22Rv1 (cell line): ENCODE results near the gene TMEM72.
A peak's percentile ranks its signal among the peaks of the same experiment; 100 is the strongest.

Experiments used
- H3K27ac ChIP-seq: fragments of 450-650 bp; 2 replicates; pipeline ENCODE4 v1.5.1; 2017
- CTCF ChIP-seq: fragments of 450-650 bp; IDR thresholded peaks from 2 replicates; pipeline ENCODE4 v1.5.1; 2017; ENCODE audit warnings: mild to moderate bottlenecking
- ZFX ChIP-seq: fragments of 450-650 bp; IDR thresholded peaks from 2 replicates; pipeline ENCODE4 v1.6.1; 2017; ENCODE audit warnings: antibody characterized with exemption, borderline replicate concordance

Gene TMEM72

GRCh38 chr10:44965651-44966097 lies 54.5 kb downstream of the TMEM72 start:
- no peak for TF ChIP-seq ZFX
- H3K27ac ChIP-seq, result no peak overlapping the region

- H3K27ac ChIP-seq, result no peak overlapping the region
- TF ChIP-seq CTCF (no peak), ZFX (no peak)
Measured at GRCh38 chr10:44966129-44966815, 55.1 kb downstream of the TMEM72 start.

- no peak for TF ChIP-seq ZFX
- TF ChIP-seq CTCF, result peak; percentile 20
- H3K27ac ChIP-seq, result no peak overlapping the region
Measured at GRCh38 chr10:44966816-44967509, 55.8 kb downstream of the TMEM72 start.

- TF ChIP-seq CTCF (no peak), ZFX (no peak)
- no peak overlapping the region for H3K27ac ChIP-seq
Measured at GRCh38 chr10:44967616-44968015, 56.5 kb downstream of the TMEM72 start.

- no peak overlapping the region for H3K27ac ChIP-seq
Measured at GRCh38 chr10:44968091-44968490, 57.0 kb downstream of the TMEM72 start.

GRCh38 chr10:44968500-44969400 lies 57.6 kb downstream of the TMEM72 start:
- H3K27ac ChIP-seq, result no peak overlapping the region
- TF ChIP-seq ZFX, result no peak
- TF ChIP-seq CTCF, result no peak

More at GRCh38 chr10:44968091-44968490, 57.0 kb downstream of the TMEM72 start:
- TF ChIP-seq ZFX, result no peak
- no peak for TF ChIP-seq CTCF

- TF ChIP-seq ZFX, result no peak
- no peak for TF ChIP-seq CTCF
- no peak overlapping the region for H3K27ac ChIP-seq
Measured at GRCh38 chr10:44969854-44970253, 58.7 kb downstream of the TMEM72 start.
